Pons (tissue), 1 donor: ENCODE results near the gene ALPL.
A peak's percentile ranks its signal among the peaks of the same experiment; 100 is the strongest.
"Not testable (repeated sequence)": the region's sequence is repeated elsewhere in the genome, so short reads cannot be mapped to it uniquely, and the experiment has no call there.

Experiments
- DNase-seq: peaks from one replicate; pipeline ENCODE4 v3.0.0-alpha.2; 2016; ENCODE audit warnings: low spot score

The ALPL gene

DNA sequence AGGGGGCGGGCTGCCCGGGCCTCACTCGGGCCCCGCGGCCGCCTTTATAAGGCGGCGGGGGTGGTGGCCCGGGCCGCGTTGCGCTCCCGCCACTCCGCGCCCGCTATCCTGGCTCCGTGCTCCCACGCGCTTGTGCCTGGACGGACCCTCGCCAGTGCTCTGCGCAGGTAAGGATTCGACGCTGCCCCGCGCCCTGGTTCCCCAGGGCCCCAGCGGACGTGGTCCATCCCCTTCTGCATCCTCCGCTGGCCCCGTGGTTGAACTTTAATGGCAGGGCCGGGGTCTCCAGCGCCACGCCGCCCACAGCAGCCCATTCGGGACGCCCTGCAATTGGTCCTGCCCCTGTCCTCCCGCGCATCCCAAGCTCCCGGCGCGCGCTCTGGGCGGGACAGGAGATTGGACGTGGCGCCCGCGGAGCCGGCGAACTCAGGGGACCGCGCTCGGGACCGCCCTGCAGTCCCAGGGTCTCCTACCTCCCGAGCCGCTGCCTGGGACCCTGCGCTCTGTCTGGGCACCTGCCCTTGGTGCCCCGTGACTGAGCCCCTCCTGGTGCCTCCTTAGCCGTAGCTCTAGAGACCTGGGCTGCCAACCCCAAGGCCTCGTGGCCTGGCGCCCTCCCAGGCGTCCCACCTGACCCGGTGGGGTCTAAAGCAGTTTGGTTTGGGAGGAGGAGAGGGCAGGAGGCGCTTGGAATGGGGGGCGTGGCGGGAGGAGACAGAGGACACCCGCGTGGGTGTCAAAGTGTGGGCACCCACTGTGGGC lies at the start of gene ALPL:
Gene ALPL (plus strand): TSS at position 73 of the 762 bp plus-strand sequence. CDS start 44,659 bp downstream, outside the sequence.
- DNase-seq: no peak

DNA sequence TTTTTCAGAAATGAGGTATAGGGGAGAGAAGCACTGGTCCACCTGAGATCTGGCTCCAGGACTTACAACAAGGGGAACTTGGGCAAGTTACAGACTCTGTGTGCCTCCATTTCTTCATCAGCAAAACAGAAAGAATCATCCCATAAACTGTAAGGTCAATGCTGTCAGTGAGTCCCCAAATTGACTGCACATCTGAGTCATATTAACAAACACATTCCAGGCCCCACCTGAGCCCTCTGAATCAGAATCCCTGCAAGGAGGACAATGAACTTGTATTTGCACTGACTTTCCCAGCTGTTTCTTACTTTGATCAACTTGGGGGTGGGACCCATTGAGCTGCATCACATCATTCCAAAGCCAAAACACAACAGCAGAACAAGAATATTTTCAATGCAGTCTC lies 44.1 kb upstream of the ALPL start:
- not testable (repeated sequence) for DNase-seq

DNA sequence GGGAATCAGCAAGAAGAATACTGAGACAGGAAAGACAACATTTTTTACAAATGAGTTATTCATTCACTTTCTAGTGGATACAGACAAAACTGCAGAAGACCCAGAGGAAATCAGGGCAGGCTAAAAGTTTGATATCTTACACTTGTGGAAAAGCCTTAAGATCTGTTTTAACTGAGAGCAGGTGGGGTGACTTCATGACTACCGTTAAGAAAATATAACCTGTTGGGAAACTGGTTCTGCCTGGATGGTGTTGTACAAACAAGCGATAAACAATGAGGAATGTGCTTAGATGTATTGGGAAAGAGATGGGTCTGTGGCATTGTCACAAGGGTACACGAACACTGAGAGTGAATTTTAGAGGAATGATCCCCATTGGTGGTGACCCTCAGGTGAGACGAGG lies 41.3 kb upstream of the ALPL start:
- not testable (repeated sequence) for DNase-seq

DNA sequence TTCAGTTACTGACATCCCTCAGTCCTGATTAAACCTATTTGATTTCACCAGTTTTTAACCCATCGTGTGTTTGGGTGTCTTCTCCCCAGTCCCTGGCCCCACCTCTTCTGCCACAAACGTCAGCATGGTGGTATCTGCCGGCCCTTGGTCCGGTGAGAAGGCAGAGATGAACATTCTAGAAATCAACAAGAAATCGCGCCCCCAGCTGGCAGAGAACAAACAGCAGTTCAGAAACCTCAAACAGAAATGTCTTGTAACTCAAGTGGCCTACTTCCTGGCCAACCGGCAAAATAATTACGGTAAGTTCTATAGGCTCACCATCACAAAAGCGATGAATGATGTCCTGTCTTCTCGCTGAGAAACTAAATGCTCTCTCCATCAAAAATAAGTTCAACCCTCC lies 40.6 kb upstream of the ALPL start:
- DNase-seq: no peak

DNA sequence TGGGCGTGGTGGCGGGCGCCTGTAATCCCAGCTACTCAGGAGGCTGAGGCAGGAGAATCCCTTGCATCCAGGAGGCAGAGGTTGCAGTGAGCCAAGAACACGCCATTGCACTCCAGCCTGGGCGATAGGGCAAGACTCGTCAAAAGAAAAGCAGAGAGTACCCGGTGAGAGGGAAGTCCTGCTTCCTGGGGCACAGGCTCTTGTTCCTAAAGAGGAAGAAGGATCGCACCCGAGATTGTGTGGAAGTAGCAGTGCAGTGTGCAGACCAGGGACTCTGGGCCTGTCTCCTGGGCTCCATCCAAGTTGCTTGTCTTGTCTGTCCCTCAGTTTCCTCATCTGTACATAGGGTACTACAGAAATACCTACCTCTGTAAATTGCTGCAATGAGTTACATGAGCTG lies 39.6 kb upstream of the ALPL start:
- no peak for DNase-seq

DNA sequence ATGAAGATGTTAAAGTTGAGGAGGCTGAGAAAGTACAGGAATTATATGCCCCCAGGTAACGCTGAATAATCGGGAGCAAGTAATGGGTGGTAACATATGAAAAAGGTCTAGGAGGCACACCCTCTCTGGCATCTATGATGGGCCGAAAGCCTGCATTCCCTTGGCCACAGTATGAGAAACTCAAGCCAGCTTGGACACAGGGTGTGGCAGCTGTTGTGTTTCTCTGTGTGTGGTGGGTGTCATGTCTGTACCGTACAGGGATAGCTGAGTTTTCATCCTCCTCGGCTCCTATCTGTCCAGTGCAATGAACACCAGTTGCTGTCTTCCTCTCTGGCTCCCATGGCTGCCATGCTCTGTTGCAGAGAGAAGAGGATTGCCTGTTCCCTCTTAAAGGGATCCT lies 36.4 kb upstream of the ALPL start:
- DNase-seq: no peak

DNA sequence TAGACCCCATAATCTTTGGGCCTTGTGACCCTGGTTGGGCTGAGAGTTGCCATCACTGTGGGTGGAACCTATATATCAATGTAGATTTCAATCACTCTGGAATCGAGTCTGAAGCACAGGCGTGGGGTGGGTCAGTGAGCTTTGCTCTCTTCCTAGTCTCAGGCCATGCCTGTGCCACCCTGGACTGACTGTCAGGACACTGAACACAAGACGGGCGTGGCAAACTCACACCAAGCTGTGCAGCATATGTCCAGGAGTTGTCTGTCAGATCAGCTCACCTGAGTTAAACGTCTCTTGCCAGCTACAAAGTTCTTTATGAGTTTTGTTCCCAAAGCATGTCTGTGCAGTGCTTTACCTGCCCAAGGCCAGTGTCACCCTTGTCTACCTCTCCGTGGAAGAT lies 30.9 kb upstream of the ALPL start:
- no peak for DNase-seq

DNA sequence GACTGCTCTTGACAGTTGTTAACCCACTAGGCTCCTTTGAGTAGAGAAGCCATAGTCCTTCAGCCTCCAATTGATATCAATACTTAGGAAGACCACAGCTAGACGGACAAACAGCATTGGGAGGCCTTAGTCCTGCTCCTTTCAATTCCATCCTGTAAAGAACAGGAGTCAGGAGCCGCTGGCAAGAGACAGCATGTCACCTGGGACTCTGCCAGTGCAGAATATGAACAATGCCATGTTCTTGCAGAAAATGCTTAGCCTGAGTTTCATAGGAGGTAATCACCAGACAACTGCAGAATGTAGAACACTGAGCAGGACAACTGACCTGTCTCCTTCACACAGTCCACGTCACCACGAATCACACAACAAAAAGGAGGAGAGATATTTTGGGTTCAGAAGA lies 25.3 kb upstream of the ALPL start:
- not testable (repeated sequence) for DNase-seq

DNA sequence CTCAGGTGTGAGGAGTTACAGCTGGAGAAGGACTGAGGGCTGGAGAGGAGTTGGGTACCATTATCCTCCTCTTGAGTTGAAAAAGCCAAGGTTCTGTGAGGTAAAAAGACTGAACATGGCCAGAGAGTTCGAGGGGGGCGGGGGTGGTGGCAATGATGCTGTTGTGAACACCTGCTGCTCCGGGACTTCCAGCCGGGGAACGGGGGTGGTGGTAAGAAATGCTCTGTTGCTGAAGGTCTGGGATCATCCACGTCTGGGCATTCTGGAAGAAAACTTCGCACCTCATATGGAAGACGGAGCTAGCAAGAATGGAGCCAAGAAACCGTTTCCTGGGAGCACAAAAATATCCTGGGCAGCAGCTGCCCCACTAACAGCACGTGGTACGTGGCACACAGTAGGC lies 20.1 kb upstream of the ALPL start:
- no peak for DNase-seq

DNA sequence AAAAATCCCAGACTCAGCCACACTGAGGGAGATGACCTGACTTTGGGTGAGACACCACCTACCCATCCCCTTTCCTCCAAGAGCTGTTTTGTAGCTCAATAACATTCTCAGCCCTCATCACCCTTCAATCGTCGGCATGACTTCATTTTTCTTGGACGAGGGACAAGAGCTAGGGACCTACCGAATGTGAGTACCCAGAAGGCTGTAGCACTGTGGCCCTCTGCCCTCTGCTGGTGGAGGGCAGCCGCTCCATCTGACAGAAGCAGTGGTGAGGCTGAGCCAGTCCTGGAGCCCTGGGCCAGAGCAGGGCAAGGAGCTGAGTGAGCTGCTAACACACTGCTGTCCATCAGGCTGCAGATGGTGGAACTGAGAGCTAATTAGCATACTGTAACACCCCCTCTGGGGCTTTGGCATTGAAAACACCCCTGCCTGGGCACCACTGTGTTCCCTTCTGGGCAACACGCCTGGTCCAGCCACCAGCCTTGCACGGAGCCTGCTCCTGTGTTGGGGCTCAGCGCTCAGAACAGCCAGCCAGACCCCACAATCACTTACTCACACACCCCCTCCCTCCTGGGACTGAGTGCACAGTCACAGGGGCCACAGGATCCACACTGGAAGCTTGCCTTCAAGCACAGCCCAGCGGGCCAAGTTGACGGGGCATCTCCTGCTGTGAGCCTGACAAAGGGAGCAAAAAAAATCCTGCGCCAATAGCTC lies 18.3 kb upstream of the ALPL start:
- DNase-seq: peak; percentile 19

DNA sequence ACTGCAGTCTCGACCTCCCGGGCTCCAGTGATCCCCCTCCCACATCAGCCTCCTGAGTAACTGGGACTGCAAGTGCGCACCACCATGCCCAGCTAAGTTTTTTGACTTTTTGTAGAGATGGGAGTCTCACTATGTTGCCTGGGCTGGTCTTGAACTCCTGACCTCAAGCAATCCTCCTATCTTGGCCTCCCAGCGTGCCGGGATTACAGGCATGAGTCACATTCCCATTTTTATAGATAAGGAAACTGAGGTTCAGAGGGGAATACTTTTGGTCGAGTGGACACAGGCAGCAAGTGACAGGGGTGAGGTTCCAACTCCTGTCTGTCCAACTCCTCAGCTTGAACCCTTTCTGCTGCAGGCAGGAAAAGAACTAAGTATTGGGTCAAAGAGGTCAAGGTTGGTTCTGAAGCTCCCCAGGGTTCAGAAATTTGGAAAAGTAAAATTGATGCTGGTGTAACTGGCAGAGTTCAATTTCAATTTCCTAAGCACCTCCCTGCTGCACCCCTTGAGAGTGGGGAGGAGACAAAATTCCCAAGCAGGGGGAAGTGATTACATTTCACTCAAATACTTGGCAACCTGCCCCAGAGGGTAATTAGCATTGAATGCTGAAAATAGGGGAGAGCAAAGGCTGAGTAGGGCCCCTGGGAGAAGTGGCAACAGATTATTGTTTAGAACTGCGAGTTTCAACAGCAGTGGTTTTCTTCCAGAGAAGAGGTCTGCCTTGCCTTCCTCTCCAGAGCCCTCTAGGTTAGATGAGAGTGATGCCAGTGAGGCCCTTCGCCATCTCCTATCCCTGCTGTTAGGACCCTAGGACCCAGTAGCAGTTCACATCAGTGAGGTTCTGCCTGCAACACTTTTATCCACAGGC lies 17.5 kb upstream of the ALPL start:
- DNase-seq: no peak

DNA sequence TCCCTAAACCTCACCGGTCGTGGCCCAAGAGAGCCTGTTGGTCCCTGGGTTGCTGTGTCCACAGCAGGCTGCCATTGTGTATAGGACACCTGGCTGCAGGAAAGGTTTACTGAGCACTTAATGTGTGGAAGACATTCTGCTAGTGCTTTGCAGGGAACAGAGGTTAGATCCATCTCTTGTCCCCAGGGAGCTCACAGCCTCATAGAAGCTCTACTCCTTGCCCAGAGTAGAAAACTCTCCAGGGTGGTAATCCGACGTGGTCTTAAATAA lies 16.9 kb upstream of the ALPL start:
- DNase-seq: no peak

DNA sequence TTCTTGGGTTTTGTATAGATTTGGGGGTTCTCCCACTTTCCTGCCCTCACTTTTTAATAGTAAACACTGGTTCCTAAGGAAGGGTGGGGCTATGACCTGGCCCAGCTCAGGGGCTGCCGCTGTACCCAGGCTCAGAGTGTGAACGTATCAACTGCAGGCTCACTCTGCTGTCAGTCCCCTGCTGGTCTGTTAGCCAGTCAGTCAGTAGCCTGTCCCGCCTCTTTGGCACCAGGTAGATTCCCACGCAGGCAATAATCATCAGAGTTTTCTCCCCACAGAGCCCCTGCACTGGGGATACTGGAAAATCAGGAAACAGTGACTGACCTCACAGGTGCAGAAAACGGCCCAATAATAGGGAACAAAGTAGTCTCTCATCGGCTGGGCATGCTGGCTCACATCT lies 15.0 kb upstream of the ALPL start:
- no peak for DNase-seq

DNA sequence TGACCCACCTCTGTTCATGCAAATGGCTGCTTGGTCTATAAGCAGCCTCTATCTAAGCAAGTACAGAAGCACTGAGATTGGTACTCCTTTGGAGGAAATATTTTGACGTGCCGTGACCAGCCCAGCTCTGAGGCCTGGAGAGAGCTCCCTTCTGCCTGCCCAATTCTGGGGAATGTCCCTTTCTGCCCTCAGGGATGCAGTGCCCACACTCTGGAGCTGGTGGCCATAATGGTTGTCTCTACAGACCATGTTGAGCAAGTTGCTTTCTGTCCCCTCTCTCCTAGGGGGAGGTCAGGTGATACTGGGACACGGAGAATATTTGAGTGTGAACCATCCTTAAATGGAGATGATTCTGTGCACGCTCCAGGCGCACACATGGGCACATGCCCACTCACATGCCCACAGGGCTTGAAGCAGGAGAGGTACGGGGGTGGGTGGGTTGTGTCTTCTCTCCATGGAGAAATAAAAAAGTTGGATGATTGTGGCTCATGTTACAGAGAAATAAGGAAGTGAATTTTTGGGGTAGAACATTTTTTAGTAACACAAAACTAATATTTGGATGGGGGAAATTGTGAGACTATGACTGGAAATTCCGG lies 13.9 kb upstream of the ALPL start:
- DNase-seq: no peak

DNA sequence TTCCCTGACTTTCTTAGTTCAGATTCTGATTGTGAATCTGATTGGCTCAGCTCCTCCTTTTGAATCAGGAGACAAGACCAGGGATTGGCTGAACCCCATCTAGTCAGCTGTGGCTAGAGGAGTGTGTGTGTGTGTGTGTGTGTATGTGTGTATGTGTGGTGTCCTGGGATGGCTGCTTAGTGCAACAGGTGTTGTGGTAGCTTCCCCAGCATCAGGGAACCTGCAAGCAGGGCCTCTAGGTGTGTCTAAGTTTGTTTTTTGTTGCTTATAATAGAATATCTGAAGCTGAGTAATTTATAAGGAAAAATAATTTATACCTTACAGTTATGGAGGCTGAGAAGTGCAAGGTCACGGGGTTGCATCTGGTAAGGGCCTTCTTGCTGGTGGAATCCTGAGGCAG lies 13.2 kb upstream of the ALPL start:
- no peak for DNase-seq

DNA sequence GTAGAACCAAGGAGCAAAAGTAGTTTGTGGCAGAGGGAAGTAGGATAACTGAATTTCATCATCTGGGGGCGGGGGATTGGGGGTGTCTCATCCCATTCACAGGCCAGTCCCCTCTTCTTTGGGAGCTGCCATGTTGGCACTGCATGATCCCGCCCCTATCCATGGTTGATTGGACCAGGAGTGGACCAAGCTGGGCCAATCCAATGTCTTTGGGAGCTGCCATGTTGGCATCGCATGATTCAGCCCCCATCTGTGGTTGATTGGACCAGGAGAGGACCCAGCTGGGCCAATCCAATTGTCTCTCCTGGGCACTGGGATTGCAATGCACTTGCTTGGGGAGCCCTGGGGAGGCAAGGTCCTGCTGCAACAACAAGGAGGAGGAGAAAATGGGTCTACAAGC lies 12.3 kb upstream of the ALPL start:
- DNase-seq: no peak

DNA sequence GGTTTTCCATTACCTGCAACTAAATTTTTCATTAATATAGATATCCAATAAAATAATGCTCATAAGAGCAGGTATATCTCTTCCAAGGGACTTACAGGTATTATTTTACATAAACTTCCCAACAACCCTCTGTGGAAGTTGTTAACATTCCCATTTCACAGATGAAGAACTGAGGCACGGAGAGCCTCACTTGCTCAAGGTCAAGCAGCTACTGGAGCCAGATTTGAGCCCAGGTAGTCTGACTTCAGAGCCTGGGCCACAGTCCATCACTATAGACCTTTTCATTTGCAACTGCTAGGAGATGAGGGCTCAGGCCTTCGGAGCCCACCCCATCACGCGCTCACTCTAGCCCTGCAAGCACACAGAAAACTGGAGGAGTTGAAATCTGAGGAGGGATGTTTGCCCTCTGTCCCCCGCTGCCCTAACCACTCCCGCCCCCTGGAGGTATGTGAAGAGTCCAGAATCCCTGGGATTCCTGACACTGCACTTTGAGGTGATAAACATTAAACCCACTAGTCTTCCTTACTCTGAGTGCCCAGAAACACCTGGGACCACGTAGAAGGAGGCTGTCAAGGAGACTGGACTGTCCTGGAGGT lies 11.7 kb upstream of the ALPL start:
- DNase-seq: no peak

DNA sequence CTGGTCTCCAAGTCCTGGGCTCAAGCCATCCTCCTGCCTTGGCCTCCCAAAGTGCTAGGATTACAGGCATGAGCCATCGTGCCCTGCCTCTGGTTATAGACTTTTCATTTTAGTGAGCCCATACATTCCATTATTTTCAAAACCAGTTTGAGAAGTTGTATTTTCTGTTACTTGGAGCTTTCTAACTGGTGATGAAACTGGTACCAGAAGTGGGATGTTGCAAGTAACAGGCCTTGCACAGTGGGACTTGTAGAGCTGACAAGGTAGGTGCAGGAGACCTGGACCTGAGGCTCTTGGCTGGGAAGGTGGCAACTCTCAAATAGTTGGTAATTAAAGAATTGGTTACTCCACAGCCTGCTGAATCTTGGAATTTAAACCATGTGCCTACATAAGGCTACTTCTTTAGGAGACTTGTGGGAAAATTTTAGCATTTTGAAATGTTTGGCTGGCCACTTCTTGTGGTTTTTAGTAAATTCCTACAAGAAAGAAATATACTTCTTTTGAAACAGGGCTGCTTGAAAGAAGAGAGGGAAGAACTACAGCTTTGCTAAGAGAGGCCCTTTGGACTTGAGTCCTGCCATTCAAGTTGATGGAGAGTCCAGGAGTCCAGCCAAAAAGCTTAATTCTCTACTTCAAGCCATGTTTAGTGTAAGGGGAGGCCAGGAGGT lies 9.8 kb upstream of the ALPL start:
- no peak for DNase-seq

DNA sequence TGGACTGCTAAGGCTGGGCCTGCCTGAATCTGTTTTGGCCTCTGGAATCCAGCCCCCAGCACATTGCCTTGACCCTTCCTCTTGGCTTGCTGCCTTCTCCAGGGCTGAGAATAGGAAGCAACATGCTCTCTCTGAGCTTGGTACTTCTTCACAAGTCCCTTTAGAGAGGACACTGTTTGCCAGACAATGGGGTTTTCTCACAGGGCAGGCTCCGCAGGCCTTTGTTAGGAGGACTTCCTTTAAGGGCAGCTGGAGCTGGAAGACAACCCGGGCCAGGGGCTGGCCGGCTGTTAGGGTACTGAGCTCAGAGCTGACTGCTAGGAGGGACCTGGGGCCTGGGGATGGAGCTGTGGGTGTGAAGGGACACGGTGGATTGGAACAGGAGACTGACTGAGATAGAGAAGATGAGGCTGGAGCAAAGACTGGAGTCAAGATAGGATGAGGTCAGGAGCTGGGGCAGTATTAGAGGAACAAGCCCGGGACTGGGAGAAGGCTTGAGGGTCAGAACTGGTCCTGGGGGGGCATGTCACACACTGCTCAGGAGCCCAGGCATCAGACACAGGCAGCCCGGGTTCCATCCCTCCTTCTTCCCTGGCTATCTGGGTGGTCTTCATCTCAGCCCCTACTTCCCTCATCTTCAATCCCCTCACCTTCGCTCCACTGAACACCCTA lies 5.4 kb upstream of the ALPL start:
- DNase-seq: peak; percentile 31

DNA sequence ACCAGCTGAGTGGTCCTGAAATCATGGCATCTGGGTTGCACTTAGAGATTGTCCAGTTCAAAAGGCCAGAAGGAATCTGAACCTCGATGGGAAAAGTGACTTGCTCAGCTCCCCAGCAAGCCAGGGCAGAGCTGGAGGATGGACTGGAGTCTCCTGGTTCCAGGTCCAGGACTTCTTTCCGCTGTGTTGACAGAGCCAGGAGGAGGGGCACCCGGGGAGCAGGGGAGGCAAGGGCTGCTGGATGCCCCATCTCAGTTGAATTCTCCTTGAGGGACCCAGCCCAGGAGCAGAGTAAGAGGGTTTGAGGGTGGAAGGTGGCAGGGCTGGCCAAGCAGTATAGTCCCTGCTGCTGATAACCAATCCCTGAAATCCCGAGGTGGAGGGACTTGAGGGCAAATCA lies 2.4 kb upstream of the ALPL start:
- no peak for DNase-seq
